Fibroblast of mammary gland (primary cell): ENCODE data around the gene MYMK.

ENCODE experiments used
- DNase-seq: peaks from one replicate; pipeline ENCODE4 v3.0.0-alpha.2; 2010; ENCODE audit warnings: low read depth
- H3K4me3 ChIP-seq: 2 replicates; pipeline ENCODE4 v1.5.1; 2011; ENCODE audit warnings: low read depth, mild to moderate bottlenecking, low read length, moderate library complexity; ENCODE audit not compliant: control insufficient read depth
- TF ChIP-seq, protein P1 (sequence below): conservative IDR thresholded peaks from 2 replicates; pipeline ENCODE4 v1.5.1; 2011; ENCODE audit warnings: low read depth, low read length, inconsistent platforms; ENCODE audit not compliant: control insufficient read depth, insufficient read depth

The MYMK gene

GRCh38 chr9:133483611-133484010 lies 41.1 kb downstream of the MYMK start:
- DNase-seq: no peak
- TF ChIP-seq, protein P1, sequence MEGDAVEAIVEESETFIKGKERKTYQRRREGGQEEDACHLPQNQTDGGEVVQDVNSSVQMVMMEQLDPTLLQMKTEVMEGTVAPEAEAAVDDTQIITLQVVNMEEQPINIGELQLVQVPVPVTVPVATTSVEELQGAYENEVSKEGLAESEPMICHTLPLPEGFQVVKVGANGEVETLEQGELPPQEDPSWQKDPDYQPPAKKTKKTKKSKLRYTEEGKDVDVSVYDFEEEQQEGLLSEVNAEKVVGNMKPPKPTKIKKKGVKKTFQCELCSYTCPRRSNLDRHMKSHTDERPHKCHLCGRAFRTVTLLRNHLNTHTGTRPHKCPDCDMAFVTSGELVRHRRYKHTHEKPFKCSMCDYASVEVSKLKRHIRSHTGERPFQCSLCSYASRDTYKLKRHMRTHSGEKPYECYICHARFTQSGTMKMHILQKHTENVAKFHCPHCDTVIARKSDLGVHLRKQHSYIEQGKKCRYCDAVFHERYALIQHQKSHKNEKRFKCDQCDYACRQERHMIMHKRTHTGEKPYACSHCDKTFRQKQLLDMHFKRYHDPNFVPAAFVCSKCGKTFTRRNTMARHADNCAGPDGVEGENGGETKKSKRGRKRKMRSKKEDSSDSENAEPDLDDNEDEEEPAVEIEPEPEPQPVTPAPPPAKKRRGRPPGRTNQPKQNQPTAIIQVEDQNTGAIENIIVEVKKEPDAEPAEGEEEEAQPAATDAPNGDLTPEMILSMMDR: no peak
- no peak overlapping the region for H3K4me3 ChIP-seq

GRCh38 chr9:133478851-133479711 lies 45.7 kb downstream of the MYMK start, which contains the start of gene SLC2A6:
Gene SLC2A6, minus strand, starts transcription at chr9:133479099. Its CDS starts 40 bp downstream, at chr9:133479059.
- TF ChIP-seq, protein P1: no peak
- H3K4me3 ChIP-seq: peak within 1 kb of the TSS; percentile 65
- DNase-seq: peak; percentile 66

DNA sequence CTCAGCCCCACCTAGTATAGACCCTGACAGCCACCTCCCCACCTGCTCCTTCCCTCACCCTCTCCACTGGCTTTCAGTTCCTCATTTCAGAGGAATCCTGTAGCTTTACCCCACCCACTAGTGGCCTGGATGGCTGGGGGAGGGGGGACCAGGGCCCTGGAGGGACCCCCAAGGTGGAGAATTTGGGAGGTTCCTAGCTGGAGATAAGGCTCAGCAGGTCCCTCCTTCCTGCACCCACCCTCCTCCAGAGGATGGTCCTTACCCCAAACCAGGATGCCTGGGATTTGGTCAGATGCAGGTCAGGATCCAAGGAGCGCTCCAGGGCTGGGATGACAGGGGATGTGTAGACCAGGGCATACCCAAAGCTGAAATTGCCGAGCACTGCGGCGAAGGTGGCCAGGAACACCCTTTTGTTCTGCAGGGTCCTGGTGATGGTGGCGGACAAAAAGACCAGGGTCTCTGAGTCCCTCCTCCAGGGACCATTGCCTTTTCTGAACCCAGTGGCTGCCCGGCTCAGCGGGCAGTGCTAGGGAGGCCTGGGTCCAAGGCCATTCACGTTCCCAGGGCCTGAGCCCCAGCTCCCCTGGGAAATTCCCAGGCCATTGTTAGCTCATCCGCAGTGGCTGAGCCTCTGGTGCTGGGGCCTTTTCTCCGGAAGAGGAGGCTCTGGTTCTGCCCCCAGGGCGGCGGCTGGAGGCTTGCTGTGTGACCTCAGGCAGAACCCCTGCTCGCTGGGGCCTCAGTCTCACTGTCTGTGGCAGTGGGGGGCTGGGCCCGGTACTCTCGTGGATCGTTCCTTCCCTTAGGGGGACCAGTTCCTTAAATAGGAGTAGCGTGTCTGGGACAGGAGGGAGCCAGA lies 46.5 kb downstream of the MYMK start:
- H3K4me3 ChIP-seq: peak overlapping the region; percentile 65
- TF ChIP-seq, protein P1: no peak
- DNase-seq: peak; percentile 18

GRCh38 chr9:133477461-133477860 lies 47.3 kb downstream of the MYMK start:
- DNase-seq: no peak
- TF ChIP-seq, protein P1: no peak
- H3K4me3 ChIP-seq: no peak overlapping the region

GRCh38 chr9:133476941-133477340 lies 47.8 kb downstream of the MYMK start:
- no peak overlapping the region for H3K4me3 ChIP-seq

More at GRCh38 chr9:133476941-133477340, 47.8 kb downstream of the MYMK start:
- DNase-seq: no peak
- TF ChIP-seq, protein P1: no peak
